Measurements from ENCODE around the gene MTF1.

- no peak for TF ChIP-seq CTCF (conservative IDR thresholded peaks at IDR 0.05 in 1 of 2, IDR thresholded peaks at IDR 0.05 in 1 of 2; ENCODE audit: extremely low read depth in 1 of 2, insufficient read depth in 1 of 2, low read depth in 1 of 2, low read length in 2 of 2)
- no peak for TF ChIP-seq EZH2 (IDR thresholded peaks at IDR 0.05; ENCODE audit: borderline replicate concordance, low read length)
These were observed 28.3 kb downstream of the MTF1 start for GRCh38 chr1:37831109-37831508.

All from mammary epithelial cell (primary cell).